HG02970 (cell line): ENCODE data around the gene CEP63.

ENCODE experiments used
- ATAC-seq: cut with Tn5 transposase; IDR thresholded peaks from one replicate; pipeline ENCODE4 v1.9.1; 2021; ENCODE audit warnings: mild to moderate bottlenecking, moderate library complexity, moderate number of reproducible peaks; ENCODE audit not compliant: unreplicated experiment, low FRiP score

Gene CEP63

GRCh38 chr3:134466331-134466730 is 19.5 kb upstream of the CEP63 start:
- no peak for ATAC-seq

DNA sequence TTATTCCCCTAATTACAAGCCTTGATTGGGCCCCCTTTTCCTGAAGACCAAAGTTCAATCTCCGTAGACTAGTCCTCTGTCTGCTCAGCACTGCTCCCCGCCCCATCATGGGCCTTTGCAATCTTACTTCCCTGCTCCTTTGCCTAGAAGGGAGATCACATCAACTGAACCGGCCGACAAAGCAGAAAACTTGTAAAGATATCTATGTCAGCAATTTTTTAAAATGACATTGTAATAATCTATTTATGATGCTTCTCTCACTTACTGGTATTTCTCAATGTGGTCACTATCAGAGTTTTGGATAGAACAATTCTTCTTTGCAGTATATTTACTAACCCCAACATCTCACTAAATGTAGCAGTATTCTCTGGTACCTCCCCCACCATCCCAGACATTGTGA is 17.3 kb upstream of the CEP63 start:
- ATAC-seq = no peak

DNA sequence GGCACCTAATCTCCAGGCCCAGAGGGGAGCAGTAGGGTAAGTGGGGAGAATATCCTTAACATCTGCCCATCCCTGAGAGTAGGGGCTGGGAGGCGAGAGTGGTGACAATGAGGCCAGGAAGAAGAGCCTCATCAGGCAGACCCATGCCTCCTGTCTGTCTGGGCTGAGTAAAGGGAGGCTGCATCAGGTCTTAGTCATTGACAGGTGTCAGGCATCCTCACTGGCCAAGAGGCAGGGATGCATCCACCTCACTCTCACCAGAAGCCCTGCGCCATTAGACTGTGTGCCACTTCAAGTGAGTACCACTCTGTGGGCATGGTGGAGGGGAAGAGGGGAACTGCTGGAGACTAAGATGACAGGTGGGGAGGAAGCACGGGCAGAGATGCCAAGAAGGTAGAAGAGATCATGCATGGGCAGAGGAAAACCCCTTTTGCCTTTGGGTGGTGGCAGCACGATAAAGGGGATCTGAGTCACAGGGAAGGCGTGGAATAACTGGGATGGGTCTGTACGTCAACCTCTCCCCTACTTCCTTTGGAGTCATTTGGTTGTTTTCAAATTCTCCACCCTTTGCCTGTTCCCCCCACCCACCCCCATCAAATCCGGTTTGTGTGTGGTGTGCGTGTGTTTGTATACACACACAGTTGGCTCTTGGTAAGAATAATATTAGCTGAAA is 14.2 kb upstream of the CEP63 start:
- ATAC-seq = no peak

DNA sequence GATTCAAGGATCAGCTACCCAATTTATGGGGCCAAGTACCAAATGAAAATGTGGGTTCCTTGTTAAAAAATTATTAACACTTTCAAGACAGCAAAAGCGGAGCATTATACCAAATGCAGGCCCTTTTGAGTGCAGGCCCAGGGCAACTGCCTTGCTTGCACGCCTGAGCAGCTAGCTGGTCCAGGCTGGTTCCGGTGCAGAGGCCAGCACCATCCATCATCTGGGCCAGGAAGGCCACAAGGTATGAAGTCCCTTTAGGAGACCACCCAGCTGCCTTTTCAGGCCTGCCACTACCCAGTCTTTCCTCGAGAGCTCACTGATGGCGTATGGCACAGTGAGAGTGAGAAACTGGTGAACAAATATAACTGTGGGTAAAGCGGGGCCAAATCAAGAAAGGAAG is 13.0 kb upstream of the CEP63 start:
- no peak for ATAC-seq

DNA sequence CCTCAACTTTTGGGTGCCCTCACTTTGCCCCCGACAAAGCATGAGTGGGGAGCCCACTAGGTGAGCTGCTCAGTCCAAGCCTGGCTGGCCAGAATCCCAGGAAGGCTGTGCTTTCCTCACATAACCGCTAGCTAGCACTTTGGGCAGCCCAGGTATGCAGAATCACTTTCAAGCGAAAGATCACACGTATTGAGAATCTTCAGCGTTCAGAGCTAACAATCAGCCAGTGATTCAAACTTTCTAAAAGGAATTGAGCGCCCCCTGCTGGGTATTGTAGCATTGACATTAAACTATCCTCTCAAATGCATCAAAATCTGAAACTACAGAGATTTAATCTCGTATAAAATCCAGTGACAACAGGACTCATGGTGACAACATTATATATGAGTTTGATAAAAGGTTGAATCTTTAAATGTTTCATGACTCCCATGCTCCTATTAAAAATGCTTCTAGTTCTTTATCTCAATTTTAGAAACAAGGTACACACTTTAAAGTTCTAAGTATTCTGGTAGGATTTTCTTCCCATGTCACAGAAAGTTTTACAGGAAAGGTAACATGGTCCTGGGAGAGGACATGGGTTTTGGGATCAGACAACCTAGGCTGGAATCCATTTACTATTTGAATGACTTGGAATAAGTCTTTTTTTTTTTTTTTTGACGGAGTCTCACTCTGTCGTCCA is 11.8 kb upstream of the CEP63 start:
- ATAC-seq = no peak

DNA sequence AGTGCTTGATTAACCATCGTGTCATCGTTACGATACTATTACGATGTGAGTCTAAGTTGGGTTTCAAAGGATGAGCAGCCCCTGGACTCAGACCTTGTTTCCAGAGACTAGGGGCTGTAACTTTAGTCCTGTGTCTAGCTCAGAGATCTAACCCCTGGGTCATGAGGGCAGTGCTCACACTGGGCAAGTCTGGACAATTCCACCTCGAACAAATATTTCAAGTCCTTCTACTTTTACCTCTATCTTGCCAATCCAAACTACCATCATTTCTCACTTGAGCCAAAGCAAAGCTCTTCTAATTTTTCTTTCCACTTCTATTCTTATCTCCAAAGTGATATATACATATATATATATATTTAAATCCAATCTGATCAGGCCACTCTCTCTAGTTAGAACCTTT is 10.9 kb upstream of the CEP63 start:
- no peak for ATAC-seq

DNA sequence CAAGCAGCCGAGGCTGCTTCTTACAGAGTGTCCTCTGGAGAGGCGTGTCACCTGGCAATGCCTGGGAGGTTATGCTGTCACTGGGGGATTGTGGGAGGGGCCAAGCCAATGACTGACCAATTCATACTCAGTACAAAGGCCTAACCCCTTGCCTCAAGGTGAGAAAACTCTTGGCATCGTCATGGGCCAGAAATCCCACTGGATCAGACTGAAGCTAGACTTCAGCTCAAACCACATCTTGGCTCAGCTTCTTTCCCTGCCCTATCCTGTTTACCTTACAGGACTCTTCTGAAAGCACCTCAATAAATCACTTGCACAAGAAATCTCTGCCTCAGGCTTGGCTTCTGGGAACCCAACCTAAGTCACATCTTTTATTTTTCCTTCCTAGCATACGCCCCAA is 9.6 kb upstream of the CEP63 start:
- no peak for ATAC-seq

- no peak for ATAC-seq
These were observed 8.9 kb upstream of the CEP63 start for GRCh38 chr3:134477002-134477401.

DNA sequence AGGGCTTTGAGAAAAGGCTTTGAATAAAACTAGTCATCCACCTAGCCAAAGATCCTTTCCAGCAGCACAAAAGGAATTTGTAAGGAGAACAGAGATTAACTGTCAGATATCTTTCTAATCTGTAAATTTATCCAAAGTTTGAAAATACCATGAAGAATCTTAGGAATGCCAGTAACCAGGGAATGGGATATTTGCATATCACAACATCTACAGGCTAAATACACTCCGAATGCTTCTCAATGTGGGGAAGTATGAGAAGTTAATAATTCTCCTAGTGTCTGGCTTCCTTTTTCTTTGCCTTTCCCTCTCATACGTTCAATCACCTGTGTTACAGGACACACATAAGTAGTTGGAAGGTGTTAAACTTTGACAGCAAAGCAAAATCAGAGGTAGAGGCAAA is 7.9 kb upstream of the CEP63 start:
- no peak for ATAC-seq

GRCh38 chr3:134480546-134480945 is 5.3 kb upstream of the CEP63 start:
- ATAC-seq = no peak

DNA sequence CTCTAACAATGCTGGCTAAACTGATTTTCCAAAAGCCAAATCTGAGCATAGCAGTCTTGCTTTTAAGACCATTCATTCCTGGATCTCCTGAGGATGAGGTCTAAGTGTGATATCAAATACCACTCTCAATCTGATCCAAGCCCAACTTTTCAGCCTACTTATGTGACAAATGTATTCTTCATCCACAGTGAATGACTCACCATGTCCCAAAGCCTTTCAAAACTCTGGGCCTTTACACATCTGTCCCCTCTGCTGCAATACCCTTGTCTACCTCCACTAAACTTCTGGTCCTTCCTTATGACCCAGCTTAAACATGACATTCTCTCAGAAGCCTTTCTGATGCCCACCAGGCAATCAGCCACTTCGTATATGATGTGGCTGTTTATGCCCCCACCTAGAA is 4.7 kb upstream of the CEP63 start:
- ATAC-seq = no peak

- no peak for ATAC-seq
These were observed 3.2 kb upstream of the CEP63 start for GRCh38 chr3:134482622-134483021.

DNA sequence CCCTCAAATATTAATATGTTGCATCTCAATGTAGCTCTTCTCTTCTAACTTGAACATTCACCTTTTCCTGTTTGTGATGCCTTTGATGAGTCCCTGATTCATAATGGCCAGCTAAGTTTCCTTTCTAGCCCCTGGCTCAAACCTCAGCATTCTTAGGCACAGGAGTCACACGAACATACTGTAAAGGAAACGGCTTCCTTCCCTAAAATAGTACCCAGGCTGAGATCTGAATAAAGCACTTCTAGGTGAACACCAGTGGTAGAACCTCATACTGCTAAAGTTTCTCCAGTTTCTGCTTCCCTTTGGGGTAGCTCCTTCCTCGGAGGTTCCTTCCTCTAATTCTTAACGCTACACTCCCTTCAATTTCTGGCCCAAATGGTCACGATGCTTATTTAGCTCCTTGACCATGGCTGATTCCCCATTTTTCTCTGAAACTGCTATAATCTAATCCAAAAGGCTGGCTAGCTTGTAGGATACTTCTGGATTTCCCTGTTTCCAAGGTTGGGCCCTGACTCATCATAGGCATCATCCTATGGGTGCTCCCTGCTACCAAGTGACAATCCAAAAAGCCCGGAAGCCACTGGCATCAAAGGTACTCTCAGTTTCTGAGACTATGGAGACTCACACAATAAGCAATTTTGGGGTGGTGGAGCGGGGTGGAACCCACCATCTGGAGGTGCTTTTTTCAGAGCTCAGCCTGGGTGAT is 2.5 kb upstream of the CEP63 start:
- no peak for ATAC-seq

DNA sequence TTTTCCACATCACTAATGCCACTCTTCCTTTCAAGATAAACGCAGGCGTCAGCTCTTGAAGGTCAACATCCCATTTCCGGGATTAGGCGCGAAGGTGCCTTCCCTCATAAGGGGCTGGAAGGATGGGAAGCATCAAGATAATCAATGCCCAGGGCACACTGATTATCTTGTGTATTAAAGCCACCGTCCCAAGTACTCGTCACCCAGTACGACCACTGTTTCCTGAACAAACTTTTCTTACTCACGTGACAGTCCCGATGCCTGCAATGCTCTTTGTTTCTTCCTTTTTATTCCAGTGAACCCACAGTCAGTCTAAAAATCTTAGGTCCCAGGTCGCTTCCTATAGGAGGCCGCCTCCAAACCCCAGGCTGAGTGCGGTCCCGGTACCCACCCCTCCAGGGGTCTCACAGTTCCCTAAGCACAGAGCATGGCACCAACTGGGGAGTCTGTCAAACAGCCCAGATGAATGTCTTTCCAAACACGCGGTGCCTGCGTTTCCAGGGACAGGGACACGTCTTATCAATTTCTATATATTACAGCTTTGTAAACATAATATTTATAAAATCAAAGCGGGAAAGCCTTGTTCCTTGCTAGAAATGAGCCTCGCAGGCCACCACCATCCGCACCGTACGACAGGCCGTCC is 661 bp upstream of the CEP63 start:
- ATAC-seq = peak; percentile 7

GRCh38 chr3:134486577-134487041 is 752 bp downstream of the CEP63 start:
- no peak for ATAC-seq

DNA sequence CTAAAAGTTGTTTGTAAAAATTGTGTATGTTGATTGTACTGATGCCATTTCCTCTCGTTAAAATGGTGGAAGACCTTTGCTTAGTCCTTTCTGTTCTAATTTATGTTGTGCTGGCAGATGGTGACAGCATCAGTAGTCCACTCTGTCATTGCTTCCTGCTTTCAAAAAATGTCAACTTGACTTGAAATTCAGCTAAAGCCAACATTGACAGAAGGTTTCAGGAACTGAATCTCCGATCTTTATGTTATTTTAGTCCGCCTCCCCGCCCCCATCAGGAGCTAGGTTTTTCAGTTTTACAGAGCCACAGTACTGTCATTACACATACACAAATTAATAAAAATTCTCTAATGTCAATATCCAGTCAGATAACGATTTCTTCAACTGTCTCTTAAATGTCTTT is 1.5 kb downstream of the CEP63 start:
- no peak for ATAC-seq

DNA sequence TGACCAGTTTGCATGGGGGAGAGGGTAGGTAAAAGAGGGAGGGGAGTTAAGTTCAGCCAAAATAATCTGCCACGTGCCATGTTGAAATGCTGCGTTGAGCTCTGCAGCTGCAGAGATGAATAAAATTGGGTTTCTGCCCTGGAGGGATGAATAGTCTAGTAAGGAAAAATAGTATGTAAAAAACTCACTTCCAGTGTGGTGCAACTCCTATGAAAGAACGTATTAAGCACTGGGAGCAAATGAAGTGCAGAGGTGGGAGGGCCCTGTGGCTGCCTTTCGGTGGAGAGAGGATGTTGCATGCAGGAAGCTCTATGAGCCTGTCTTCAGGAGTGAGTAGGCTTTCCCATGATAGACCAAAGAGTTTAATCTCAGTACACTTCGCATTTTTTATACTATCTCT is 8.6 kb downstream of the CEP63 start:
- no peak for ATAC-seq

DNA sequence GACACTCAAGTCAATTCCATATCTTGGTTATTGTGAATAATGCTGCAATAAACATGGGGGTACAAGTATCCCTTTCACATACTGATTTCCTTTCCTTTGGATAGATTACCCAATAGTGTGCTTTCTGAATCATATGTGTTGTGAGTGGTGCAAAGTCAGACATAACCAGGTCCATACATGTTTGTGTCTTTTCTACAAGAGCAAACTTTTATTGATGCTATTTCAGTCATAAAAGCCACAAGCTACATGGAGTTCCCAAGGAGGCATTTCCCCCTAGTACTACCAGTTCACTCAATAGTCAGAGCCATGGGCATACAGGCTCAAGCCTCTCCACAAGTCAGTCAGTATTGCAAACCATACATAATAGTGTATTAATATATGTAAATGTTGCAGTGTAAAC is 10.1 kb downstream of the CEP63 start:
- no peak for ATAC-seq

- no peak for ATAC-seq
These were observed 10.7 kb downstream of the CEP63 start for GRCh38 chr3:134496471-134497071.

DNA sequence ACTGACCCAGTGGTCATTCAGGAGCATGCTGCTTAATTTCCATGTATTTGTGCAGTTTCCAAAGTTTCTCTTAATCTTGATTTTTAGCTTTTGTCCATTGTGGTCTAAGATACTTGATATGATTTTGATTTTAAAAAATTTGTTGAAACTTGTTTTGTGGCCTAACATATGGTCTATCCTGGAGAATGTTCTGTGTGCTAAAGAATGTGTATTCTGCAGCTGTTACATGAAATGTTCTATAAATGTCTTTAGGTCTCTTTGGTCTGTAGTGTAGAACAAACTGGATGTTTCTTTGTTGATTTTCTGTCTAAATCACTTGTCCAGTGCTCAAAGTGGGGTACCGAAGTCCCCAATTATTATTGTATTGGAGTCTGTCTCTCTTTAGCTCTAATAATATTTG is 17.4 kb downstream of the CEP63 start:
- no peak for ATAC-seq

DNA sequence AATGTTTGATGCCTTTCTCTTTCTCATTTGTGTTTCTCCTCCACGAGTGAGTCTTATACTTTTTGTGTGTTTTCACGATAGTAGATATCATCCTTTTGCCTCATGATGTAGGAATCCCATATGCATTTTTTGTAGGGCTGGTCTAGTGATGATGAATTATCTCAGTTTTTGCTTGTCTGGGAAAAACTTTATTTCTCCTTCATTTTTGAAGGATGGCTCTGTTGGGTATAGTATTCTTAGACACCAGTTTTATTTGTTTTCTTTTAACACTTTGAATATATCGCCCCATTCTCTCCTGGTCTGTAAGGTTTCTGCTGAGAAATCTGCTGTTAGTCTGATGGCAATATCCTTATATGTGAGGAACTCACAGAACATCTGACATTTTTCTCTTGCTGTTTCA is 18.3 kb downstream of the CEP63 start:
- no peak for ATAC-seq
